Smooth muscle cell (in vitro differentiated cells): Measurements from ENCODE around the gene FIBIN. TPM values are rescaled to one million over a fixed set of nuclear protein-coding genes. Genes with fewer than 3 reads are reported as not detected.
A peak's percentile ranks its signal among the peaks of the same experiment; 100 is the strongest.

Experiments used
- DNase-seq: peaks from one replicate; lab custom pipeline; 2025; ENCODE audit not compliant: unreplicated experiment; lab: John Stamatoyannopoulos, UW
- H2AFZ ChIP-seq: fragments of 200-600 bp; sonication (generic); 2 replicates; pipeline ENCODE4 v1.6.0; 2016; ENCODE audit warnings: antibody characterized with exemption, low read depth, mild to moderate bottlenecking
- H3F3A ChIP-seq: fragments of 200-600 bp; sonication (generic); 2 replicates; pipeline ENCODE4 v1.6.0; 2017; ENCODE audit warnings: antibody characterized with exemption, low read depth
- H3K27ac ChIP-seq: fragments of 200-600 bp; sonication (generic); 2 replicates; pipeline ENCODE4 v1.5.1; 2016; ENCODE audit warnings: low read depth, mild to moderate bottlenecking
- H3K27me3 ChIP-seq: fragments of 200-600 bp; sonication (generic); 2 replicates; pipeline ENCODE4 v1.6.1; 2016; ENCODE audit warnings: low read depth, mild to moderate bottlenecking
- H3K36me3 ChIP-seq: fragments of 200-600 bp; sonication (generic); 2 replicates; pipeline ENCODE4 v1.5.1; 2016; ENCODE audit warnings: low read depth
- H3K4me1 ChIP-seq: fragments of 200-600 bp; sonication (generic); 2 replicates; pipeline ENCODE4 v1.5.1; 2016; ENCODE audit warnings: low read depth
- H3K4me2 ChIP-seq: fragments of 200-600 bp; sonication (generic); 2 replicates; pipeline ENCODE4 v1.6.0; 2016; ENCODE audit warnings: mild to moderate bottlenecking
- H3K4me3 ChIP-seq: fragments of 200-600 bp; sonication (generic); 2 replicates; pipeline ENCODE4 v1.5.1; 2016; ENCODE audit warnings: mild to moderate bottlenecking
- H3K79me2 ChIP-seq: fragments of 200-600 bp; sonication (generic); 2 replicates; pipeline ENCODE4 v1.6.0; 2016; ENCODE audit warnings: low read depth, mild to moderate bottlenecking
- H3K9ac ChIP-seq: fragments of 200-600 bp; sonication (generic); 2 replicates; pipeline ENCODE4 v1.6.0; 2016; ENCODE audit warnings: low read depth
- H3K9me3 ChIP-seq: fragments of 200-600 bp; sonication (generic); replicated peaks from 2 replicates; pipeline ENCODE4 v1.5.1; 2016; ENCODE audit warnings: low read depth
- H4K20me1 ChIP-seq: fragments of 200-600 bp; sonication (generic); 2 replicates; pipeline ENCODE4 v1.6.0; 2016; ENCODE audit warnings: low read depth
- CTCF ChIP-seq: fragments of 200-600 bp; sonication (generic); IDR thresholded peaks from 2 replicates; pipeline ENCODE4 v1.5.1; 2017; ENCODE audit warnings: borderline replicate concordance, mild to moderate bottlenecking, antibody characterized with exemption; ENCODE audit not compliant: insufficient read depth, poor library complexity, severe bottlenecking
- WGBS: methylation state at CpG from one replicate; pipeline ENCODE4 v1.1.7; 2016; ENCODE audit warnings: low lambda C conversion rate; 5-methylcytosine and 5-hydroxymethylcytosine counted together
- polyA plus RNA-seq: library from polyadenylated mRNA; unstranded; fragments of >200 nt; fragmentation: Nextera tagmentation; extraction: Ambion mirVana; gene quantifications from 2 replicates; pipeline ENCODE4 v1.2.1, GENCODE V29; 2016
- total RNA-seq: library from RNA; depleted of rRNA; stranded (reverse); fragments of >200 nt; gene quantifications from 2 replicates; pipeline ENCODE4 v1.2.3, GENCODE V29; 2014

The FIBIN gene
- total and polyA plus RNA-seq, 2 experiments from 2014 or later: 24.7 to 40.7 TPM

GRCh38 chr11:26947379-26947844 is 46.5 kb upstream of the FIBIN start:
- H4K20me1 ChIP-seq: no peaks in the 10 kb centered on the region
- peak overlapping the region; percentile 59 for H3K4me2 ChIP-seq
- H3F3A ChIP-seq: peaks cover 39% of the 10 kb centered on the region
- H3K27me3 ChIP-seq: no peaks in the 10 kb centered on the region
- TF ChIP-seq CTCF: no peak
- H3K4me1 ChIP-seq: peaks cover 43% of the 10 kb centered on the region
- H3K36me3 ChIP-seq: no peaks in the 10 kb centered on the region
- WGBS: 27% methylated on average over 2 of the region's 2 CpGs
- H3K4me3 ChIP-seq: no peak overlapping the region
- no peak overlapping the region for H2AFZ ChIP-seq
- DNase-seq: no peak
- H3K79me2 ChIP-seq: no peaks in the 10 kb centered on the region
- H3K27ac ChIP-seq: peak overlapping the region; percentile 95
- H3K9me3 ChIP-seq: no peaks in the 10 kb centered on the region
- H3K9ac ChIP-seq: peak overlapping the region; percentile 84

GRCh38 chr11:26947904-26948639 is 45.8 kb upstream of the FIBIN start:
- no peak for DNase-seq
- peaks cover 43% of the 10 kb centered on the region for H3K4me1 ChIP-seq
- peak overlapping the region; percentile 44 for H3K4me2 ChIP-seq
- WGBS: 60% methylated on average over 3 of the region's 3 CpGs
- H3K9me3 ChIP-seq: no peaks in the 10 kb centered on the region
- H3F3A ChIP-seq: peaks cover 39% of the 10 kb centered on the region
- no peak for TF ChIP-seq CTCF
- H3K36me3 ChIP-seq: no peaks in the 10 kb centered on the region
- peak overlapping the region; percentile 84 for H3K9ac ChIP-seq
- no peak overlapping the region for H2AFZ ChIP-seq
- H3K4me3 ChIP-seq: no peak overlapping the region
- H4K20me1 ChIP-seq: no peaks in the 10 kb centered on the region
- H3K27ac ChIP-seq: peak overlapping the region; percentile 95
- H3K27me3 ChIP-seq: no peaks in the 10 kb centered on the region
- H3K79me2 ChIP-seq: no peaks in the 10 kb centered on the region

- TF ChIP-seq CTCF: no peak
- Histone ChIP-seq H3K27ac (peak overlapping the region; percentile 95), H3K4me1 (peaks cover 43% of the 10 kb centered on the region), H4K20me1 (no peaks in the 10 kb centered on the region), H3K27me3 (no peaks in the 10 kb centered on the region), H2AFZ (no peak overlapping the region), H3K36me3 (no peaks in the 10 kb centered on the region), H3F3A (peaks cover 35% of the 10 kb centered on the region), H3K4me2 (peak overlapping the region; percentile 44), H3K4me3 (no peak overlapping the region), H3K79me2 (no peaks in the 10 kb centered on the region), H3K9me3 (no peaks in the 10 kb centered on the region), H3K9ac (peak overlapping the region; percentile 84)
- no peak for DNase-seq
- WGBS: 85% methylated on average over 1 of the region's 1 CpG
Observed at GRCh38 chr11:26948881-26949280, 45.0 kb upstream of the FIBIN start.

- no peak for TF ChIP-seq CTCF
- H3K9ac ChIP-seq: no peak overlapping the region
- peak overlapping the region; percentile 95 for H3K27ac ChIP-seq
- no peaks in the 10 kb centered on the region for H3K9me3 ChIP-seq
- H3F3A ChIP-seq: peaks cover 31% of the 10 kb centered on the region
- H3K27me3 ChIP-seq: no peaks in the 10 kb centered on the region
- no peak overlapping the region for H3K4me3 ChIP-seq
- no peak for DNase-seq
- no peaks in the 10 kb centered on the region for H3K79me2 ChIP-seq
- WGBS: 81% methylated on average over 2 of the region's 2 CpGs
- no peak overlapping the region for H3K4me2 ChIP-seq
- H4K20me1 ChIP-seq: no peaks in the 10 kb centered on the region
- H2AFZ ChIP-seq: no peak overlapping the region
- peaks cover 43% of the 10 kb centered on the region for H3K4me1 ChIP-seq
- no peaks in the 10 kb centered on the region for H3K36me3 ChIP-seq
Observed at GRCh38 chr11:26949846-26950245, 44.1 kb upstream of the FIBIN start.
